Neuronal stem cell (in vitro differentiated cells): Measurements from ENCODE around the gene MYO1C.
A peak's percentile ranks its signal among the peaks of the same experiment; 100 is the strongest.

Source experiments
- DNase-seq: peaks from one replicate; pipeline ENCODE4 v3.0.0-alpha.2; 2013; ENCODE audit warnings: low spot score
- H2AFZ ChIP-seq: one replicate; pipeline ENCODE4 v1.6.1; 2013; ENCODE audit warnings: mild to moderate bottlenecking, low read length, inconsistent platforms
- H2AK5ac ChIP-seq: 2 replicates; pipeline ENCODE4 v1.6.1; 2013; ENCODE audit warnings: low read depth, mild to moderate bottlenecking, inconsistent platforms, low read length, moderate library complexity, mixed read lengths
- H2BK120ac ChIP-seq: 2 replicates; pipeline ENCODE4 v1.6.1; 2013; ENCODE audit warnings: low read depth, mild to moderate bottlenecking, inconsistent platforms, low read length, moderate library complexity, mixed read lengths
- H2BK12ac ChIP-seq: one replicate; pipeline ENCODE4 v1.6.1; 2013; ENCODE audit warnings: low read length, inconsistent platforms
- H2BK15ac ChIP-seq: 2 replicates; pipeline ENCODE4 v1.6.1; 2013; ENCODE audit warnings: mild to moderate bottlenecking, low read length, inconsistent platforms, mixed read lengths
- H2BK5ac ChIP-seq: one replicate; pipeline ENCODE4 v1.6.1; 2013; ENCODE audit warnings: inconsistent platforms, mild to moderate bottlenecking, low read length, moderate library complexity
- H3K14ac ChIP-seq: one replicate; pipeline ENCODE4 v1.6.1; 2013; ENCODE audit warnings: low read length, inconsistent platforms
- H3K18ac ChIP-seq: 2 replicates; pipeline ENCODE4 v1.6.1; 2013; ENCODE audit warnings: low read length, inconsistent platforms
- H3K23ac ChIP-seq: 2 replicates; pipeline ENCODE4 v1.6.1; 2013; ENCODE audit warnings: low read depth, mild to moderate bottlenecking, mixed read lengths, low read length, inconsistent platforms; ENCODE audit not compliant: poor library complexity
- H3K27ac ChIP-seq: replicated peaks from 3 replicates; pipeline ENCODE4 v1.5.1; 2013; ENCODE audit warnings: low read length, inconsistent platforms
- H3K27me3 ChIP-seq, 3 experiments: 2 replicates each; pipeline ENCODE4 v1.6.1; 2013; ENCODE audit warnings: low read length in 3 of 3, mild to moderate bottlenecking in 2 of 3, inconsistent platforms in 1 of 3, low read depth in 1 of 3, mixed read lengths in 1 of 3, moderate library complexity in 1 of 3; ENCODE audit not compliant: control insufficient read depth in 3 of 3, insufficient read depth in 3 of 3
- H3K36me3 ChIP-seq, 2 donors: replicated peaks in 1 of 2; 2 replicates each; pipeline ENCODE4 v1.6.1; 2013; ENCODE audit warnings: low read length in 2 of 2; ENCODE audit not compliant: control insufficient read depth in 2 of 2, insufficient read depth in 2 of 2
- H3K4ac ChIP-seq: 2 replicates; pipeline ENCODE4 v1.6.1; 2013; ENCODE audit warnings: inconsistent platforms, mild to moderate bottlenecking, low read length, moderate library complexity
- H3K4me1 ChIP-seq, 2 donors: 1 replicate in 1 of 2; 2 replicates in 1 of 2; pipeline ENCODE4 v1.6.1; 2013; ENCODE audit warnings: low read length in 2 of 2, low read depth in 1 of 2; ENCODE audit not compliant: control insufficient read depth in 2 of 2, insufficient read depth in 1 of 2
- H3K4me2 ChIP-seq: one replicate; pipeline ENCODE4 v1.6.1; 2013; ENCODE audit warnings: mild to moderate bottlenecking, low read length, inconsistent platforms; ENCODE audit not compliant: insufficient read depth, poor library complexity, severe bottlenecking
- H3K4me3 ChIP-seq, 2 donors: 2 replicates each; pipeline ENCODE4 v1.5.1; 2013; ENCODE audit warnings: low read length in 2 of 2, mild to moderate bottlenecking in 2 of 2, inconsistent platforms in 1 of 2, moderate library complexity in 1 of 2
- H3K79me1 ChIP-seq: one replicate; pipeline ENCODE4 v1.6.1; 2013; ENCODE audit warnings: low read depth, mild to moderate bottlenecking, inconsistent platforms, low read length, moderate library complexity
- H3K9ac ChIP-seq: one replicate; pipeline ENCODE4 v1.6.1; 2013; ENCODE audit warnings: mild to moderate bottlenecking, low read depth, low read length, inconsistent platforms; ENCODE audit not compliant: poor library complexity
- H3K9me3 ChIP-seq, 2 donors: replicated peaks in 1 of 2; 2 replicates each; pipeline versions ENCODE3 to v1.6.1; 2013; ENCODE audit warnings: low read length in 2 of 2, mild to moderate bottlenecking in 2 of 2, inconsistent platforms in 1 of 2, low read depth in 1 of 2, mixed read lengths in 1 of 2, moderate library complexity in 1 of 2; ENCODE audit not compliant: control insufficient read depth in 2 of 2, insufficient read depth in 1 of 2
- H4K8ac ChIP-seq: one replicate; pipeline ENCODE4 v1.6.1; 2013; ENCODE audit warnings: low read depth, mild to moderate bottlenecking, inconsistent platforms, low read length, moderate library complexity
- H4K91ac ChIP-seq: one replicate; pipeline ENCODE4 v1.6.1; 2013; ENCODE audit warnings: low read length, low read depth, mild to moderate bottlenecking, inconsistent platforms; ENCODE audit not compliant: poor library complexity
- WGBS, 2 donors: extraction: QIAGEN DNeasy Blood & Tissue Kit; methylation state at CpG; one replicate each; pipeline ENCODE4 v1.1.7; 2013; ENCODE audit warnings: missing lambda C conversion rate in 2 of 2, mixed read lengths in 1 of 2; ENCODE audit not compliant: insufficient read length in 2 of 2, insufficient replicate concordance in 1 of 2; ENCODE audit errors: extremely low coverage in 2 of 2; 5-methylcytosine and 5-hydroxymethylcytosine counted together

MYO1C gene

DNA sequence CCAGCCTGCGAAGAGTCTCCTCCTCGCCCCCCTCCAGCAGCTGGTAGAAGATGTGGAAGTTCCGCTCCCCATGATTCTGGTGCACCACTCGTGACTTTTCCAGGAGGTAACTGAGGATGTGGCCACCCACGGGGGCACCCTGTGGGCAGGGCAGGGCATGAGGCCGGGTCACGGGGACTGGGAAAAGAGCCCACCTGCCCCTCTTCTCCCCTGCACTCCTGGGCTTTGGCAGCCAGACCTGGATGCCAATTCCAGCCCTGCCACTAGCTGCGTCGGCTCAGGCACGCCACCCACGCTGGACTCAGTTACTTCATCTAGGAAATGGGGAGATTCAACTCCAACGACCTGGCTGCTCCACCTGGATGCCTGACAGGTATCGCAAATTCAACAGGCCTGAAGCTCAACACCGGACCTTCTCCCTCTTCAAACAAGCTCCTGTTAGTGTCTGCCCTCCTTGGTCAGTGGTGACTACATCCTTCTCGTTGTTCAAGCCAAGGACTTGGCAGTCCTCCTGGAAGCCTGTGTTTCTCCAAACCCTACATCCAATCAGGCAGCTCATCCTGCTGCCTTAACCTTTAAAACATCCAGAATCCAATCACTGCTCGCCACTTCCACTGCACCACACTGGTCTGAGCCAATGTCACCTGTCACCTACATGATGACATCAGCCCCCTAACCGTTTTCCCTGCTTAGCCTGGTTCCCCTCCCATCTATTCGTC, 11.6 kb downstream of the MYO1C start:
- WGBS, 2 donors = no CpG with 5 or more reads among the region's 18 CpGs
- H2AFZ ChIP-seq = no peak overlapping the region
- no peak overlapping the region for H4K91ac ChIP-seq
- H4K8ac ChIP-seq = no peak overlapping the region
- peaks cover 2 to 14% of the 10 kb centered on the region in 2 donors for H3K4me1 ChIP-seq
- no peak for DNase-seq
- no peak overlapping the region for H2BK12ac ChIP-seq
- no peak overlapping the region for H2BK15ac ChIP-seq
- no peak overlapping the region for H3K4me2 ChIP-seq
- no peak overlapping the region for H3K14ac ChIP-seq
- no peak overlapping the region for H2BK120ac ChIP-seq
- H3K36me3 ChIP-seq = peaks cover 46 to 48% of the 10 kb centered on the region in 2 donors
- H3K27me3 ChIP-seq = no peaks in the 10 kb centered on the region
- no peak overlapping the region for H3K4ac ChIP-seq
- no peak overlapping the region for H3K27ac ChIP-seq
- H3K79me1 ChIP-seq = peaks cover 12% of the 10 kb centered on the region
- H2BK5ac ChIP-seq = no peak overlapping the region
- H2AK5ac ChIP-seq = no peak overlapping the region
- H3K9ac ChIP-seq = no peak overlapping the region
- no peak overlapping the region for H3K4me3 ChIP-seq
- no peak overlapping the region for H3K23ac ChIP-seq
- H3K18ac ChIP-seq = no peak overlapping the region
- H3K9me3 ChIP-seq = no peaks in the 10 kb centered on the region

GRCh38 chr17:1478418-1478817, 14.1 kb downstream of the MYO1C start:
- Histone ChIP-seq H4K91ac (no peak overlapping the region), H2AK5ac (no peak overlapping the region), H3K4me1 (peaks cover 0 to 4% of the 10 kb centered on the region in 2 donors)

DNA sequence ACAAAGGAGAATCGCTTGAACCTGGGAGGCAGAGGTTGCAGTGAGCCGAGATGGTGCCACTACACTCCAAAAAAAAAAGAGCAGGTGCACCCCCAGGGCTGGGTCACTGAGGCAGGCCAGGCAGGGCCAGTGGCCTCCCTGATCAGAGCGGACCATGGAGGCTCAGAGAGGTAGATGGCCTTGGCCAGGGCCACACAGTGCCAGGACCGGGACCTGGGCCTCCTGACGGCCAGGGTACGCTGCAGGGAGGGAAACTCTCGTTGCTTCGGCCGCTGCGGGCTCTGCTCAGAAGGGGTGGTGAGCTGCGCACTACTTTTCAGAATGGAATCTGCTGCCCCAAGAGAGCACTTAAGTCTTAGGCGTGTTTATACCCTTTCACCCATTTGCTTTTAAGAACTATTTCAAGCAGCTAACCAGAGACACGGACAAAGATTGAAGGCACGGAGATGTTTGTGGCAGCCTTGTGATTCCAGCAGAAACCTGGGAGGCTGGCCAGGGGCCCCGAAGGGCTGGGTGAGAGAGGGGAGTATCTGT, 17.1 kb downstream of the MYO1C start:
- Histone ChIP-seq H3K9ac (no peak overlapping the region), H2BK5ac (no peak overlapping the region), H3K79me1 (peaks cover 6% of the 10 kb centered on the region), H3K4me2 (no peak overlapping the region), H3K4me1 (peaks cover 0 to 2% of the 10 kb centered on the region in 2 donors), H2BK15ac (no peak overlapping the region), H3K9me3 (no peaks in the 10 kb centered on the region), H2BK12ac (no peak overlapping the region), H4K91ac (no peak overlapping the region), H2AK5ac (no peak overlapping the region), H3K14ac (no peak overlapping the region), H3K4ac (no peak overlapping the region), H3K18ac (no peak overlapping the region), H3K23ac (no peak overlapping the region), H2BK120ac (no peak overlapping the region), H3K36me3 (peaks cover 35 to 51% of the 10 kb centered on the region in 2 donors), H3K27ac (no peak overlapping the region), H3K27me3 (no peaks in the 10 kb centered on the region), H3K4me3 (no peak overlapping the region), H4K8ac (no peak overlapping the region), H2AFZ (no peak overlapping the region)
- WGBS, 2 donors = no CpG with 5 or more reads among the region's 15 CpGs
- no peak for DNase-seq

More at GRCh38 chr17:1478418-1478817, 14.1 kb downstream of the MYO1C start:
- H3K18ac ChIP-seq = no peak overlapping the region
- peaks cover 10% of the 10 kb centered on the region for H3K79me1 ChIP-seq
- DNase-seq = no peak
- no peak overlapping the region for H3K4me3 ChIP-seq
- peaks cover 47 to 55% of the 10 kb centered on the region in 2 donors for H3K36me3 ChIP-seq
- H3K14ac ChIP-seq = no peak overlapping the region
- H2BK5ac ChIP-seq = no peak overlapping the region
- no peak overlapping the region for H2BK120ac ChIP-seq
- H3K27ac ChIP-seq = no peak overlapping the region
- H3K4ac ChIP-seq = no peak overlapping the region
- H3K9me3 ChIP-seq = no peaks in the 10 kb centered on the region
- peak overlapping the region; percentile 55 for H3K23ac ChIP-seq
- no peaks in the 10 kb centered on the region for H3K27me3 ChIP-seq
- H2AFZ ChIP-seq = no peak overlapping the region
- H4K8ac ChIP-seq = no peak overlapping the region
- no peak overlapping the region for H2BK12ac ChIP-seq
- no peak overlapping the region for H3K9ac ChIP-seq
- no peak overlapping the region for H2BK15ac ChIP-seq
- H3K4me2 ChIP-seq = no peak overlapping the region
- no CpG with 5 or more reads among the region's 26 CpGs for WGBS, 2 donors

GRCh38 chr17:1474402-1475189, 17.9 kb downstream of the MYO1C start:
- no CpG with 5 or more reads among the region's 31 CpGs for WGBS, 2 donors
- Histone ChIP-seq H2BK120ac (no peak overlapping the region), H2BK5ac (no peak overlapping the region), H3K9ac (peak overlapping the region; percentile 77), H2BK15ac (no peak overlapping the region), H2AK5ac (no peak overlapping the region), H3K14ac (no peak overlapping the region), H3K4me1 (peaks cover 0 to 2% of the 10 kb centered on the region in 2 donors), H3K23ac (no peak overlapping the region), H3K36me3 (peaks cover 34 to 51% of the 10 kb centered on the region in 2 donors), H3K27ac (no peak overlapping the region), H2AFZ (no peak overlapping the region), H3K18ac (no peak overlapping the region), H3K79me1 (peaks cover 6% of the 10 kb centered on the region), H4K91ac (no peak overlapping the region), H3K4me3 (no peak overlapping the region), H3K27me3 (no peaks in the 10 kb centered on the region), H3K4me2 (no peak overlapping the region), H4K8ac (no peak overlapping the region), H2BK12ac (no peak overlapping the region), H3K9me3 (no peaks in the 10 kb centered on the region), H3K4ac (no peak overlapping the region)
- DNase-seq = no peak
